ENCODE data around the gene FOXK2. TPM values are rescaled to one million over a fixed set of nuclear protein-coding genes. Genes with fewer than 3 reads are reported as not detected.
"Not testable (repeated sequence)": the region's sequence is repeated elsewhere in the genome, so short reads cannot be mapped to it uniquely, and the experiment has no call there.

Gene FOXK2
- total RNA-seq, 1 experiment from 2014 or later = 104 TPM

GRCh38 chr17:82560802-82561428 is 41.4 kb downstream of the FOXK2 start:
- no TSS peak for BruUV-seq (replicated peaks)
- H3K4me1 Mint-ChIP-seq (ENCODE audit: insufficient read depth, unreplicated experiment) = peaks cover 12% of the 10 kb centered on the region
- H3K36me3 Mint-ChIP-seq (ENCODE audit: insufficient read depth, unreplicated experiment) = peaks cover 27% of the 10 kb centered on the region
- intact Hi-C loops (cut with micrococcal nuclease) = no loop called here
- ChIA-PET POLR2A (interaction anchor here (0.7 kb wide), 1 partner anchor 13 kb away, joined by 3 read pairs; no protein-coding TSS in a partner anchor), CTCF (interaction anchor here (0.5 to 0.6 kb wide), 3 partner anchors 53 to 176 kb away, joined by 3 read pairs; no protein-coding TSS in a partner anchor)
- no peaks in the 10 kb centered on the region for H3K9me3 Mint-ChIP-seq (ENCODE audit: unreplicated experiment)
- TF ChIP-seq, protein P1, sequence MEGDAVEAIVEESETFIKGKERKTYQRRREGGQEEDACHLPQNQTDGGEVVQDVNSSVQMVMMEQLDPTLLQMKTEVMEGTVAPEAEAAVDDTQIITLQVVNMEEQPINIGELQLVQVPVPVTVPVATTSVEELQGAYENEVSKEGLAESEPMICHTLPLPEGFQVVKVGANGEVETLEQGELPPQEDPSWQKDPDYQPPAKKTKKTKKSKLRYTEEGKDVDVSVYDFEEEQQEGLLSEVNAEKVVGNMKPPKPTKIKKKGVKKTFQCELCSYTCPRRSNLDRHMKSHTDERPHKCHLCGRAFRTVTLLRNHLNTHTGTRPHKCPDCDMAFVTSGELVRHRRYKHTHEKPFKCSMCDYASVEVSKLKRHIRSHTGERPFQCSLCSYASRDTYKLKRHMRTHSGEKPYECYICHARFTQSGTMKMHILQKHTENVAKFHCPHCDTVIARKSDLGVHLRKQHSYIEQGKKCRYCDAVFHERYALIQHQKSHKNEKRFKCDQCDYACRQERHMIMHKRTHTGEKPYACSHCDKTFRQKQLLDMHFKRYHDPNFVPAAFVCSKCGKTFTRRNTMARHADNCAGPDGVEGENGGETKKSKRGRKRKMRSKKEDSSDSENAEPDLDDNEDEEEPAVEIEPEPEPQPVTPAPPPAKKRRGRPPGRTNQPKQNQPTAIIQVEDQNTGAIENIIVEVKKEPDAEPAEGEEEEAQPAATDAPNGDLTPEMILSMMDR (IDR thresholded peaks at IDR 0.05; ENCODE audit: unreplicated experiment) = no peak
- H3K27me3 Mint-ChIP-seq (ENCODE audit: insufficient read depth, unreplicated experiment) = no peaks in the 10 kb centered on the region
- no peak for DNase-seq (ENCODE audit: unreplicated experiment)
- no peak overlapping the region for H3K4me3 Mint-ChIP-seq (ENCODE audit: unreplicated experiment)
- H3K27ac Mint-ChIP-seq (ENCODE audit: low read depth, unreplicated experiment) = no peak overlapping the region

DNA sequence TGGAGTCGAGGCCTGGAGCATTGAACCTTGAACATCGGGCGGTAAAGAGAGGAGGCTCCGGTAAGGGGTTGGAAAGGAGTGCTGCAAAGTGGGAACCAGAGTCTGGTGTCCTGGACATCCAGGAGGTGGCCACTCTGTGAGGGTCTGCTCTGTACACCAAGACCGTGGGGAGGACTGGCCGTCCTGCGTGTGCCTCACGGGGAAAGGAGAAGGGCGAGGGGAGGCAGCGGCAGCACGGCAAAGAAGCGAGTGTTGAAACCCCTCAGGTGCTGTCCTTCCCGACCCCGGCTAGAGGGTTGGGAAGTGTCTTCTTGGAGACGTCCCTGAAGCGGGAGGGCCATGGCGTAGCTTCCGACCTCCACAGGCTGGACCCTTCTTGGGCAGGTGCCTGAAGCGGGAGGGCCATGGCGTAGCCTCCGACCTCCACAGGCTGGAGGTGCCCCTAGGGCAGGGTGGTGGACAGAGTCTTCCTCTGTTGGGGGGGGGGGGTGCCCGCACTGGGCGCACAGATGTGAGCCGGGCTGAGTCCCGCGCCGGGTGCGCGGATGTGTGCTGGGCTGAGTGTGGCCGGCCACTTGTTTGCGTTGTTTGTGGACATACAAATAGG is 42.0 kb downstream of the FOXK2 start:
- ChIA-PET POLR2A (no interaction called here), CTCF (interaction anchor here (0.5 to 0.6 kb wide), 2 partner anchors 105 to 177 kb away, joined by 3 read pairs; no protein-coding TSS in a partner anchor)
- Mint-ChIP-seq H3K36me3 (ENCODE audit: insufficient read depth, unreplicated experiment) (peaks cover 30% of the 10 kb centered on the region), H3K9me3 (ENCODE audit: unreplicated experiment) (no peaks in the 10 kb centered on the region), H3K4me3 (ENCODE audit: unreplicated experiment) (no peak overlapping the region), H3K4me1 (ENCODE audit: insufficient read depth, unreplicated experiment) (peaks cover 12% of the 10 kb centered on the region), H3K27me3 (ENCODE audit: insufficient read depth, unreplicated experiment) (no peaks in the 10 kb centered on the region), H3K27ac (ENCODE audit: low read depth, unreplicated experiment) (peak overlapping the region; percentile 16)
- no peak for DNase-seq (ENCODE audit: unreplicated experiment)
- TF ChIP-seq, protein P1 (IDR thresholded peaks at IDR 0.05; ENCODE audit: unreplicated experiment) = no peak
- intact Hi-C loops (cut with micrococcal nuclease) = no loop called here
- BruUV-seq (replicated peaks) = no TSS peak

GRCh38 chr17:82562718-82563220 is 43.2 kb downstream of the FOXK2 start:
- H3K27me3 Mint-ChIP-seq (ENCODE audit: insufficient read depth, unreplicated experiment); H3K4me3 Mint-ChIP-seq (ENCODE audit: unreplicated experiment); CTCF ChIA-PET; BruUV-seq (replicated peaks); POLR2A ChIA-PET; H3K27ac Mint-ChIP-seq (ENCODE audit: low read depth, unreplicated experiment); H3K9me3 Mint-ChIP-seq (ENCODE audit: unreplicated experiment); intact Hi-C loops (cut with micrococcal nuclease); DNase-seq (ENCODE audit: unreplicated experiment): not testable (repeated sequence)
- Mint-ChIP-seq H3K36me3 (ENCODE audit: insufficient read depth, unreplicated experiment) (peaks cover 32% of the 10 kb centered on the region), H3K4me1 (ENCODE audit: insufficient read depth, unreplicated experiment) (peaks cover 12% of the 10 kb centered on the region)

DNA sequence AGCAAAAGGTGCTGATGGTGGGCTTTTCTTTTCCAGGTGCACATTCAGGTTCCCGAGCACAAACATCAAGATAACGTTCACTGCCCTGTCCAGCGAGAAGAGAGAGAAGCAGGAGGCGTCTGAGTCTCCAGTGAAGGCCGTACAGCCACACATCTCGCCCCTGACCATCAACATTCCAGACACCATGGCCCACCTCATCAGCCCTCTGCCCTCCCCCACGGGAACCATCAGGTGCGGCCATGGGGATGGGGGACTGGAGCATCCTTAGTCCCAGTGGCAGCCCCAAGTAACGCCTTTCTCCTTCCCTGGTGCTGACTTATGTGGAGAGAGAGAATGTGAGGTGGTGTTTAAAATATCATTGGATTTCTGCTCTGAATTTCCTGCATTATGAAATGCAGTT is 43.8 kb downstream of the FOXK2 start:
- no peak for DNase-seq (ENCODE audit: unreplicated experiment)
- intact Hi-C loops (cut with micrococcal nuclease) = no loop called here
- no peak overlapping the region for H3K4me3 Mint-ChIP-seq (ENCODE audit: unreplicated experiment)
- H3K9me3 Mint-ChIP-seq (ENCODE audit: unreplicated experiment) = no peaks in the 10 kb centered on the region
- ChIA-PET POLR2A (no interaction called here), CTCF (no interaction called here)
- no TSS peak for BruUV-seq (replicated peaks)
- H3K36me3 Mint-ChIP-seq (ENCODE audit: insufficient read depth, unreplicated experiment) = peaks cover 38% of the 10 kb centered on the region
- TF ChIP-seq, protein P1 (IDR thresholded peaks at IDR 0.05; ENCODE audit: unreplicated experiment) = no peak
- H3K4me1 Mint-ChIP-seq (ENCODE audit: insufficient read depth, unreplicated experiment) = peaks cover 12% of the 10 kb centered on the region
- H3K27me3 Mint-ChIP-seq (ENCODE audit: insufficient read depth, unreplicated experiment) = no peaks in the 10 kb centered on the region
- no peak overlapping the region for H3K27ac Mint-ChIP-seq (ENCODE audit: low read depth, unreplicated experiment)

DNA sequence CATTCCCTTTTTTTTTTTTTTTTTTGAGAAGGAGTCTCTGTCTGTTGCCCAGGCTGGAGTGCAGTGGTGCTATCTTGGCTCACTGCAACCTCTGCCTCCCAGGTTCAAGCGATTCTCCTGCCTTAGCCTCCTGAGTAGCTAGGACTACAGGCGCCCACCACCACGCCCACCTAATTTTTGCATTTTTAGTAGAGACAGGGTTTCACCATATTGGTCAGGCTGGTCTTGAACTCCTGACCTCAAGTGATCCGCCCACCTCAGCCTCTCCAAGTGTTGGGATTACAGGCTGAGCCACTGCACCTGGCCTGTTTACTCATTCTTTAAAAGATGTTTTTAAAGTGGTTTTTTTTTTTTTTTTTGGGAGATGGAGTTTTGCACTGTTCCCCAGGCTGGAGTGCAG is 44.2 kb downstream of the FOXK2 start:
- H3K27ac Mint-ChIP-seq (ENCODE audit: low read depth, unreplicated experiment); DNase-seq (ENCODE audit: unreplicated experiment); POLR2A ChIA-PET; H3K4me3 Mint-ChIP-seq (ENCODE audit: unreplicated experiment); intact Hi-C loops (cut with micrococcal nuclease); H3K9me3 Mint-ChIP-seq (ENCODE audit: unreplicated experiment); BruUV-seq (replicated peaks); H3K27me3 Mint-ChIP-seq (ENCODE audit: insufficient read depth, unreplicated experiment): not testable (repeated sequence)
- Mint-ChIP-seq H3K36me3 (ENCODE audit: insufficient read depth, unreplicated experiment) (peaks cover 42% of the 10 kb centered on the region), H3K4me1 (ENCODE audit: insufficient read depth, unreplicated experiment) (peaks cover 12% of the 10 kb centered on the region)
- CTCF ChIA-PET = interaction anchor here (0.7 kb wide), 2 partner anchors 138 to 153 kb away, joined by 3 to 5 read pairs; no protein-coding TSS in a partner anchor
